CD14-positive monocyte (primary cell): ENCODE results near the gene TOLLIP. TPM values are rescaled to one million over a fixed set of nuclear protein-coding genes. Genes with fewer than 3 reads are reported as not detected.

ENCODE experiments used
- DNase-seq, 3 donors: peaks; one replicate each; pipeline ENCODE4 v3.0.0-alpha.2; 2011 to 2022
- H2AFZ ChIP-seq: 2 replicates; pipeline ENCODE4 v1.6.0; 2012; ENCODE audit warnings: mild to moderate bottlenecking, low read depth, low read length, inconsistent platforms; ENCODE audit not compliant: insufficient read depth, poor library complexity, severe bottlenecking
- H3K27ac ChIP-seq, 2 donors: 1 replicate in 1 of 2; 2 replicates in 1 of 2; pipeline ENCODE4 v1.5.1; 2012 to 2013; ENCODE audit warnings: low read length in 2 of 2, control low read depth in 1 of 2, inconsistent platforms in 1 of 2, low read depth in 1 of 2, mild to moderate bottlenecking in 1 of 2
- H3K27me3 ChIP-seq, 2 donors: one replicate each; pipeline versions ENCODE4 v1.6.0 to v1.6.1; 2011 to 2013; ENCODE audit warnings: low read length in 2 of 2; ENCODE audit not compliant: control insufficient read depth in 2 of 2, insufficient read depth in 2 of 2
- H3K36me3 ChIP-seq, 2 donors: replicated peaks in 1 of 2; 1 replicate in 1 of 2; 2 replicates in 1 of 2; pipeline versions ENCODE4 v1.5.1 to v1.6.1; 2012 to 2013; ENCODE audit warnings: low read length in 2 of 2, control low read depth in 1 of 2, inconsistent platforms in 1 of 2, mild to moderate bottlenecking in 1 of 2; ENCODE audit not compliant: insufficient read depth in 2 of 2, control insufficient read depth in 1 of 2
- H3K4me1 ChIP-seq, 2 donors: 1 replicate in 1 of 2; 2 replicates in 1 of 2; pipeline versions ENCODE4 v1.5.1 to v1.6.1; 2012 to 2013; ENCODE audit warnings: low read length in 2 of 2, control low read depth in 1 of 2, inconsistent platforms in 1 of 2, mild to moderate bottlenecking in 1 of 2, moderate library complexity in 1 of 2; ENCODE audit not compliant: insufficient read depth in 2 of 2, control insufficient read depth in 1 of 2
- H3K4me2 ChIP-seq: replicated peaks from 2 replicates; pipeline ENCODE3; 2012; ENCODE audit warnings: low read length, moderate library complexity, mild to moderate bottlenecking; ENCODE audit not compliant: poor library complexity, severe bottlenecking; ENCODE audit errors: extremely low read depth
- H3K4me3 ChIP-seq, 3 experiments: fragments of 200-600 bp in 1 of 3; sonication (generic) in 1 of 3; replicated peaks in 1 of 3; 1 replicate in 2 of 3; 2 replicates in 1 of 3; pipeline ENCODE4 v1.5.1; 2011 to 2013; ENCODE audit warnings: low read length in 3 of 3, mild to moderate bottlenecking in 3 of 3, control low read depth in 2 of 3, low read depth in 2 of 3, inconsistent platforms in 1 of 3, moderate library complexity in 1 of 3
- H3K79me2 ChIP-seq: 2 replicates; pipeline ENCODE4 v1.6.0; 2012; ENCODE audit warnings: mild to moderate bottlenecking, control low read depth, inconsistent platforms, low read length, moderate library complexity; ENCODE audit not compliant: insufficient read depth
- H3K9ac ChIP-seq: 2 replicates; pipeline ENCODE4 v1.6.0; 2017; ENCODE audit warnings: low read length, mild to moderate bottlenecking; ENCODE audit not compliant: insufficient read depth, poor library complexity, severe bottlenecking
- H3K9me3 ChIP-seq, 2 donors: replicated peaks in 1 of 2; 1 replicate in 1 of 2; 2 replicates in 1 of 2; pipeline versions ENCODE4 v1.5.1 to v1.6.1; 2012 to 2013; ENCODE audit warnings: low read length in 2 of 2, control low read depth in 1 of 2; ENCODE audit not compliant: control insufficient read depth in 1 of 2, insufficient read depth in 1 of 2
- H4K20me1 ChIP-seq: 2 replicates; pipeline ENCODE4 v1.6.0; 2012; ENCODE audit warnings: mild to moderate bottlenecking, low read length, control low read depth, moderate library complexity; ENCODE audit not compliant: insufficient read depth
- H3K27ac Mint-ChIP-seq, 7 donors: one replicate each; pipeline ENCODE4 v1.8.0; 2020; ENCODE audit warnings: mild to moderate bottlenecking in 7 of 7, mixed read lengths in 7 of 7, moderate library complexity in 6 of 7, inconsistent platforms in 2 of 7
- H3K27me3 Mint-ChIP-seq, 3 donors: one replicate each; pipeline ENCODE4 v1.8.0; 2021 to 2022; ENCODE audit warnings: low read depth in 3 of 3, mild to moderate bottlenecking in 3 of 3, mixed read lengths in 3 of 3, moderate library complexity in 3 of 3, inconsistent platforms in 1 of 3
- H3K36me3 Mint-ChIP-seq, 2 donors: one replicate each; pipeline ENCODE4 v1.8.0; 2020; ENCODE audit warnings: mixed read lengths in 2 of 2, inconsistent platforms in 1 of 2, mild to moderate bottlenecking in 1 of 2
- H3K4me1 Mint-ChIP-seq: one replicate; pipeline ENCODE4 v1.8.0; 2020; ENCODE audit warnings: mild to moderate bottlenecking, mixed read lengths
- H3K4me3 Mint-ChIP-seq, 2 donors: one replicate each; pipeline ENCODE4 v1.8.0; 2020; ENCODE audit warnings: mild to moderate bottlenecking in 2 of 2, mixed read lengths in 2 of 2, moderate library complexity in 1 of 2
- H3K9me3 Mint-ChIP-seq, 7 donors: one replicate each; pipeline ENCODE4 v1.8.0; 2020 to 2022; ENCODE audit warnings: mixed read lengths in 7 of 7, mild to moderate bottlenecking in 6 of 7, moderate library complexity in 6 of 7, inconsistent platforms in 2 of 7
- CTCF ChIP-seq: fragments of 200-600 bp; IDR thresholded peaks from one replicate; pipeline ENCODE4 v1.8.0; 2022; ENCODE audit warnings: antibody characterized with exemption, mild to moderate bottlenecking
- WGBS: methylation state at CpG from one replicate; pipeline ENCODE4 v1.1.5; 2013; ENCODE audit warnings: missing lambda C conversion rate; ENCODE audit not compliant: insufficient coverage; 5-methylcytosine and 5-hydroxymethylcytosine counted together
- intact Hi-C, 2 donors: fragments of 100-400 bp; cut with micrococcal nuclease; formaldehyde crosslinking; loops; one replicate each; pipeline versions ENCODE4 v1.15.0 to v1.15.1; 2023
- polyA plus RNA-seq, 3 donors: library from polyadenylated mRNA; depleted of rRNA in 1 of 3; unstranded in 2 of 3; stranded (reverse) in 1 of 3; fragments of 300-500 nt in 2 of 3; fragments of >200 nt in 1 of 3; fragmentation: Illumina TruSeq in 2 of 3; gene quantifications; 1 replicate in 2 of 3; 2 replicates in 1 of 3; pipeline ENCODE4 v1.2.3, GENCODE V29; 2012 to 2021

The TOLLIP gene
- polyA plus RNA-seq, 3 donors = 67.9 to 72.1 (median 71.7) TPM

DNA sequence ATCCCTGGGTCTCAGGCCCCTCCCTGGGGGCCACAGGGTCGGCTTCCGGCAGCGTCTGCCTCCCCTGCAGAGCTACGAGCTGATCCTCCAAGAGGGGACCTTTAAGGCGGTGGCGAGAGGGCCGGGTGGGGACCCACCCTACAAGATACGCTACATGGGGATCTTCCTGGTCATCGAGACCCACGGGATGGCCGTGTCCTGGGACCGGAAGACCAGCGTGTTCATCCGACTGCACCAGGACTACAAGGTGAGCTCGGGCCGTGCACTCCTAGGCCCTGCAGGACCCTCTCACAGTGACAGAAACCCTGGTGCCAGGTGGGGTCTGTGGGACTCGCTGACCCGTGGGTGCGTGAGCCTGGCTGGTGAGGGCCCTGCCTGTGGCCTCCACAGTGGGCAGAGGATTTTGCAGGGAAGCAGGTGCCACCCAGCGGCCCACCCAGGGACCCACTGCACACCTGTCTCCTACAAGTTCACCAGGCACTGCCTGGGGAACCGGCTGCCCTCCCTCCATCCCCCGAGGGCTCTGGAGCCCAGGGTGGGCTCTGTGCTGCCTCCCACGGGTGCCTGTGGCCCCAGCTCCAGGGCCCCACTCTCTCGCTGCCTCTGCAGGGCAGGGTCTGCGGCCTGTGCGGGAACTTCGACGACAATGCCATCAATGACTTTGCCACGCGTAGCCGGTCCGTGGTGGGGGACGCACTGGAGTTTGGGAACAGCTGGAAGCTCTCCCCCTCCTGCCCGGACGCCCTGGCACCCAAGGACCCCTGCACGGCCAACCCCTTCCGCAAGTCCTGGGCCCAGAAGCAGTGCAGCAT is 72.9 kb downstream of the TOLLIP start:
- Histone ChIP-seq H3K36me3 (no peaks in the 10 kb centered on the region), H3K9ac (no peak overlapping the region), H3K9me3 (peaks cover 0 to 11% of the 10 kb centered on the region in 2 donors), H3K4me2 (no peak overlapping the region), H3K4me1 (no peaks in the 10 kb centered on the region), H2AFZ (no peak overlapping the region), H3K79me2 (no peaks in the 10 kb centered on the region), H3K27me3 (no peaks in the 10 kb centered on the region), H4K20me1 (no peaks in the 10 kb centered on the region), H3K27ac (no peak overlapping the region), H3K4me3 (no peak overlapping the region)
- intact Hi-C loops = no loop called here
- H3K27ac Mint-ChIP-seq = no peak overlapping the region
- H3K4me3 Mint-ChIP-seq = no peak overlapping the region
- no peaks in the 10 kb centered on the region for H3K4me1 Mint-ChIP-seq
- DNase-seq = no peak
- H3K27me3 Mint-ChIP-seq = peaks cover 0 to 4% (median 3%) of the 10 kb centered on the region in 3 donors
- TF ChIP-seq CTCF = no peak
- no peaks in the 10 kb centered on the region for H3K36me3 Mint-ChIP-seq
- 91% methylated on average over 37 of the region's 37 CpGs for WGBS
- peaks cover under 1 to 7% (median 5%) of the 10 kb centered on the region in 7 donors for H3K9me3 Mint-ChIP-seq

- Mint-ChIP-seq H3K27ac (no peak overlapping the region), H3K4me3 (no peak overlapping the region), H3K9me3 (peaks cover 0 to 3% (median 0%) of the 10 kb centered on the region in 7 donors), H3K36me3 (no peaks in the 10 kb centered on the region), H3K27me3 (peaks cover 0 to 6% (median 3%) of the 10 kb centered on the region in 3 donors), H3K4me1 (no peaks in the 10 kb centered on the region)
- no peaks in the 10 kb centered on the region for H3K4me1 ChIP-seq
- DNase-seq = no peak
- H2AFZ ChIP-seq = no peak overlapping the region
- intact Hi-C loops = no loop called here
- no peaks in the 10 kb centered on the region for H3K36me3 ChIP-seq
- H3K79me2 ChIP-seq = no peaks in the 10 kb centered on the region
- 79% methylated on average over 12 of the region's 16 CpGs for WGBS
- no peak for TF ChIP-seq CTCF
- no peak overlapping the region for H3K9ac ChIP-seq
- peaks cover 0 to 5% of the 10 kb centered on the region in 2 donors for H3K9me3 ChIP-seq
- H3K27ac ChIP-seq = no peak overlapping the region
- H3K4me2 ChIP-seq = no peak overlapping the region
- H3K4me3 ChIP-seq = no peak overlapping the region
- H3K27me3 ChIP-seq = no peaks in the 10 kb centered on the region
- H4K20me1 ChIP-seq = no peaks in the 10 kb centered on the region
These were observed 73.5 kb downstream of the TOLLIP start for GRCh38 chr11:1235901-1236315.
